Smooth muscle cell of the brain vasculature (primary cell): ENCODE measurements around the gene SORBS2.

Source experiments
- DNase-seq: peaks from one replicate; pipeline ENCODE4 v3.0.0-alpha.2; 2012; ENCODE audit warnings: low read depth, low spot score

SORBS2 gene

DNA sequence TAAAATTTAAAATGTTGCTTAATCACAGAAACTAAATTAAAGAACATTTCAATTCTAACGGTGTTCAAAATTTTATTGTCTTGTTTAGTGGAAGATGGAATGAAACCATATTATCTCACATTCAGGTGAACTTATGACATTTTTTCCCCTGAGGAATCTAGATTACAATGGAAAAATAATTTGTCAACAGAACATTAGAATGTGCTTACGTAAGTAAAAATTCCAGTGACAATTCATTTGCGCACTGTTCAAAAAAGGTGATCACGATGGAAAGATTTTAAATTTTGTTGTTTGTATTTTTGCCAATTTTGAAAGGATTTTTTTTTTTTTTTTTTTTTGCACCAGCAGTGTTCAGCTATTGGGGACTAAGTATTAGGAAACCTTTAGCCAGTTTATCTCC is 23.3 kb upstream of the SORBS2 start:
- no peak for DNase-seq

DNA sequence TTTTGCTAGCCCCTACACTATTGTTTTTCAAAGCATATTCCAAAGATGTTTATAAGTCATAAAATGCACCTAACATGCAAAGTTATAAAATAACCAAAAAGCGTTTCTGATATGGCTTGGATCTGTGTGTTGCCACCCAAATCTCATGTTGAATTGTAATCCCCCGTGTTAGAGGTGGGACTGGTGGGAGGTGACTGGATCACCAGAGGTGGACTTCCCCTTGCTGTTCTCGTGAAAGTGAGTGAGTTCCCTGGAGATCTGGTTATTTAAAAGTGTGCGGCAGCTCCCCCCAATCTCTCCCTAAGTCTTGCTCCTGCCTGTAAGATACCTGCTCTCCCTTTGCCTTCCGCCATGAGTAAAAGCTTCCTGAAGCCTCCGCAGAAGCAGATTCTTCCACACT is 22.8 kb upstream of the SORBS2 start:
- no peak for DNase-seq

DNA sequence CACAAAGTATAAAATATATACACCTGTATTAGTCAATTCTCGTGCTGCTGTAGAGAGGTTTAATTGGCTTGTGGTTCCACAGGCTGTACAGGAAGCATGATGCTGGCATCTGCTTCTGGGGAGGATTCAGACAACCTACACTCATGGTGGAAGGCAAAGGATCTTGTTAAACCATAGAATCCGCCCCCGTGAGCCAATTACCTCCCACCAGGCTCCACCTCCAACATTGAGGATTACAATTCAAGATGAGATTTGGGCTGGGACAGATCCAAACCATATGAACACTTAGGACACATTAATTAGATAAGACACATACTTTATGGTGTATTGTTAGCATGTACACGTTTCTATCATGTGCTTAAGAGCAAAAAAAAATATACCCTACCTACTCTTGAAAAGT is 22.1 kb upstream of the SORBS2 start:
- DNase-seq: no peak

DNA sequence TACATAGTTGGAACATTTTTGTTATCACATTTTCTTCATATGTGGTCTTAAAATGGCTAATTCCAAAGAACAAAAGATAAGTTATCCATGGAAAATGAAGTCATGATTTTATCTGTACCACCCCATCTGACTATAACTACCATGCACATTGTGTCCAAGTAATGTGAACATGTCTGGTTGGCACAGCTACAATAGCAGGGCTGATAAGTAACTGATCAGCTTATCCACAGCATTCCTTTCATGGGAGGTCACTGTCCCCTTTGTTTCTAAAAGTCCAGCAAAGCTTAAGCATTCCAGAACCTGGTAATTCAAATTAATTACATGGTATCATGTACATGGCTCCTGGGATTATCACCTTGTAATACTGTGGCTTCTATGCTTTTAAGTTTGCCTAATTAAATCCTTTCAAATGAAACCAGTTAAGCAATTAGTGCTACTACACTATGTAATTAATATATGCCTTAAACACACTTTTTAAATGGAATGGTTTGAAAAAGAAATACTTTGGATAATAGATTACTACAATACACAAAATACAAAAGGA is 21.1 kb upstream of the SORBS2 start:
- DNase-seq: no peak

DNA sequence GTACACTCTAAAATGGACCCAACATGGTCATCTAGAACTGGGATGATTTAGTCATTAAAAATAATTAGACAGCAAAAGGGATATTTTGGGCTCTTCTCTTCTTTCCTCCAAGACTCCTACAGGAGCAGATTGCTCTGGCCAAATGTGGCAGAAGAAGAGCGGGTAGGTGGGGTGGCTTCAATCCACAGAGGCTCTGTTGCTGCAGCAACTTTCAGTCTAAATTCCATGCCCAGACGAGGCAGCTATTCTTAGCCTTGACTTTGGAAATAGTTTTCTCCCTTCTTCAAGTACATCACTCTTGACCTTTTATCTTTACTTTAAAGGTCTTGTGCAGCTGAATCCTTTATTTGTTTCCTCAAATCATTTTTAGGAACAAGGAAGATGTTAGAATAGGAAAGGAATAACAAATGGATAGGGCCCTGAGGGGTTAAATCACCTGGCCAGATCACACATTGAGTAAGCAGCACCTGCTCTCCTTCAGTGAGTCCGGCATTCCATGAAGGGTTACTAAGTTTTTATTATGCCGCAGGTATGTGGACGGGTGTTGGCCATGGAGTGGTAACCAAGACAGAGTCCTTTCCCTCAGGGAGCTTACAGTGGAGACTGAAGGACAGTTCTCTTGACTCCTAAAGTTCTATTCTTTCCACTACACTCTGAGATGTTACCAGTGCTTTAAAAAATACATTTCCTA is 19.3 kb upstream of the SORBS2 start:
- DNase-seq: no peak

DNA sequence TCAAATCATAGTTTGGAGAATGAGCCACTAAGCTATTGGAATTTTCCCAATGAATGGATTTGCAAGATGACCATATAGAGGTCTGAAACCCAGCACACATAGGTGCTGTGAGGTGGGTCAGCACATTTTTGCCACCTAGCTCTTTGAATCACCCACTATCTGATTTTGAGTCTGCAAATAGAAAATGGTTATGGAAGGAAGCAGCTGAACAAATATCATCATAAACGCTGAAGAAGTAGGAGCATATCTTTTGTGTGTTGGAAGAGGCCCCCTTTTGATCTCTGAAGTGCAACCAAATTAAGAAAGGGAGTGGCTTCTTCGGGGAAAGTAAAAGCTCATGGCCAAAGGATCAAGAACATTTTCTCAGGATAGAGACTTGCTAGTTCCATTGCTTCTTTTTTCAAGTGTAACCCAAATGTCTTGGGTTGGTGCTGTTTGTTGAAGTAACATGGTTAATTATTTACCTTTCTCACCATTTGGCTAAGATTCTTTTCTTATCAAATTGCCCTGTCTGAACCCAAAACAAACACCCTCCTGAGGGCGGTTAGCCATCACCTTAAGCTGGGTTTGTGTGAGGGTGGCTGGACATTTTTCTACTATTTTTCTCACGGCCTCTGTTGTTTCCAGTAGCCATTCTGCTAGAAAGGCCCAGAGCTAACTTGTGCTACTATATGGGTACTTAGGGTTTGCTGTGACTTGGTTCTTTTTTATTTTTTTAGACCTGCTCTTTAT is 18.4 kb upstream of the SORBS2 start:
- DNase-seq: no peak

DNA sequence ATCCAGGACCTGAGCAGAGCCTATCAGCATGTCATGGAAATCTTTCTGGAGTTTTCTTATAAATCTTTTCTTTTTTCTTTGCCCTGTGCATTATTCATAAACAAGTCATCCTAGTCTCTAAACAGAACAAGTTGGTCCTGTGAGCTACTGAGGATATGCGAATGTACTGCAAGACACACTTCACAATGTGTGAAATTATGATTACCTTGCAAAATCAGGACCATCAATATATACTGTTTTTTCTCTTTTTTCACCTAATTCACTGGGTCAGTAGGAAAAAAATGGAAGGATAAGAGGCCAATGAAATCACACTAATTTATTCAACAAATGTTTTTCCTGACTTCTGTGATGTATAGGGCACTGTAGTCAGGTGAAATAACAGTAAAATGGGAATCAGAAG is 14.4 kb upstream of the SORBS2 start:
- no peak for DNase-seq

DNA sequence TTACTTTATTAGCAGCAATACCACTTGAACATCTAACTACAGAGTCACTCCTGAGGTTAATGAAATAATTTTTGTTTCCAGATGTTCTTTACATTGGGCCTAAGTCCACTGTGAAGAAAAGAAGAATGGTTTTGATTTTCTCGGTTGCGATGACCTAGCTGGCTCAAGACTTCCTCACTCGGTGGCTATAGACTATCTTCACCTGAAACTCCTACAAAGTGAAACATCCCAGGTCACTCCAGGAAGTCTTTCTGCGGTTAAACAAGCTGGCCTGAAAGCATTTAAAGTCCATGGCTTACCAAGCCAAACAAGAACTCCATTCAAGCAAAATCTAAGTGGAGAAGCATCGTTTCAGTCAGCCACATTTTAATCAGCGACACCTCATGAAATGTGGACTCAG is 13.7 kb upstream of the SORBS2 start:
- DNase-seq: no peak

DNA sequence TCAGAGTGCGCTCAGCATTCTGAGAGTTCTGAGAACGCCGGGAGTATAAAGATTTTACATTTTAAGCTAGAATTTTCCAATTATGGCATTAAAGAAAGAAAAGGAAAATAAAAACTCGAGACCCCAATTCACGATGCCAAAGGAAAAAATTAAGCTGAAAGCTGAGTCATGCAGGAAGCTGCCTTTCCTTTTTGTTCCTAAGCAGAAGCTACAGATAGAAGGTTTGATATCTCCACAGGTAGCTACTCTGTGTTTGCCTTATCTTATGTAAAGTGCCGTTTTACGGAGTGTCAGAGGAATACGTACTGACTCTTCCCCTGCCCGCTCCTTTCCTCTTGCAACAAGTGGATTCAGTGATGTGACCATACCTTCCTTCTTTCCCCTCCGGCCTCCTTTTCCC is 10.8 kb upstream of the SORBS2 start:
- no peak for DNase-seq

DNA sequence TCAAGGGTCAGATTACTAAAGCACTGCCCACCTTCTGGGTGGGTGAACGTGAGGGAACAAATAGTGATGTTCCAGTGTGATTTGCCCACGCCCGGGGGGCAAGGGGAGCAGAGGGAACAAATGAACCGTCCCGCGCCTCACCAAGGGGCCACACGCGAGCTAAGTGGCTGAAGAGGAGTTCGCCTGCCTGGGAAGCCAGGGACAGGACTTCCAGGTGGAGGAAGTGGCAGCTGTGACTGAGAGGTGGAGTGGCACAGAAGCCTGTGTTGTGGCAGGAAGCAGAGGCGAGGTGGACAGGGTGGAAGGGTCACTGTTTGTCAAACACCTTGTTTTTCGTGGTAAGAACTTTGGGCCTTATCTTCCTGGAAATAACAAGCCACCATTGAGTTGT is 9.0 kb upstream of the SORBS2 start:
- DNase-seq: no peak

DNA sequence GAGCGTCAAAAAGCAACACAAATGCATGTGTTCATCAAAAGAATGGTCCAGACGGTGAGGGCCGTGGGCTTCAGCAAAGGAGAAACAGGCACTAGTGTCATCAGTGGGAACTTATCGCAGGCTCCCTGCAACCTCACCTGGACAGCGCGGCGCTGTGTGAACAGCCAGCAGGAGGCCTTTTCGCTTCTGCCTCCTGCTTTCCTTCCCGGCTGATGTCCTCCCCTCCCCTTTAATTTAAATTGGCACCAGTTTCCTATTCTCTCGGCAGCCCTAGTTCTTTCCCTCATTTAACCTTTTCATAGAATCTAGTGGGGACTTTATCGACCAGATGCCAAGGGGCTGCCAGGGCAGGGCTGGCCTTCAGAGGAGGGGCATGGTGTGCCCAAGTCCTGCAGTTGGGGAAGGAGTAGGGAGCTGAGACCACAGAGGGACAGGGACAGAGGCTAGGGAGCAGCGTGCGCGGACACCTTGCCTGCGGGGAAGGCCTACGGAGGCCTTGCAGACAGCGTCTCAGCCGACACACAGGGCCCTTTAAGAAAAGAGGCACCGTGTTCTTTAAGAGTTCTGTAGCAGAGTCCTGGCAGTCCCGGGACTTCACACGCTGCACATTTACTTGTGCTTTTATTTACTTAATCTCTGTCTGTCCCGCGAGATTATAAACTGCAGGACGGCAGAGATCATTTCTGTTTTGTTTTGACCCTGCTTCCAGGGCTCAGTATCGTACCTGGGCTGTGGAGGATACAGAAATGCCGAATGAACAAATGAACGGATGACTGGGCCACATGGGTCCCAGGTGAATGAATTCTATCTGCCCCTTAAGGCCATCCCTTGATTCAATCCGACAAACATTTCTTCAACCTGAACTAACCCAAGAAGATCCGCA is 8.4 kb upstream of the SORBS2 start:
- DNase-seq: no peak

DNA sequence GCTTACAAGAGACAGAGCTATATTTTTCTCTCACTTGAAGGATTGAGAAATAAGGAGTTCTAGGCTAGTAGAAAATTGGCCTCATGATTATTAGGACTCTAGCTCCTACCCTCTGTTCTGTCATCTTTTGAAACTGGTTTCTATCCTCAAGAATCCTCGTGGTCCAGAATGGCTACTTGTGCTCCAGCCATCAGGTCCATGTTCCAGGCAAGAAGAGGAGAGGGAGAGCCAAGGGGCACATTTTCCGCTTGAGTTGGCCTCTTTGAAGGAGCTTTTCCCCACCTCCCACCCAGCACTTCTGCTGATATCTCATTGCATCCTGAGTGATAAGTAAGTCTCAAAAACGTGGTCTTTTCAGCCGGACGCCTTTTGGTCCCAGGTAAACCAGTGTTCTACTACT is 7.2 kb upstream of the SORBS2 start:
- DNase-seq: no peak

DNA sequence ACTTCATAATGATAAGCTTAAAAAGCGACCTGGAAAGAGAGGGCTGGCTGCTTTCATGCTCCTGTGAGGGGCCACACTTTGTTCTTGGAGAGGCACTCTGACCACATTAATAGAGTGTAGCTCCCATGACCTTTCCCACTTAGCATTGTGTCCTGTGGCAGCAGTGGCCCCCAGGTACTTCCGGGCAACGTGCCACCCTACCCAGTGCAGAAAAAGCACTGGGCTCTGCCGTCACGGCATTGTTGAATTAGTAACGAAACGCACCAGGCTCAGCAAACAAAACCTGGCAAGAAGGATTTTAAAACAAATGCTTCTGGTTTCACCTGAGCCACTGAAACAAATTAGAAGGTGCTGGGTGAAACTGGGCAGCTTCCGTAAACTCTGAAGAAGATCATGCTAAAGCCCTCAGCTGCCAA is 5.4 kb upstream of the SORBS2 start:
- no peak for DNase-seq

DNA sequence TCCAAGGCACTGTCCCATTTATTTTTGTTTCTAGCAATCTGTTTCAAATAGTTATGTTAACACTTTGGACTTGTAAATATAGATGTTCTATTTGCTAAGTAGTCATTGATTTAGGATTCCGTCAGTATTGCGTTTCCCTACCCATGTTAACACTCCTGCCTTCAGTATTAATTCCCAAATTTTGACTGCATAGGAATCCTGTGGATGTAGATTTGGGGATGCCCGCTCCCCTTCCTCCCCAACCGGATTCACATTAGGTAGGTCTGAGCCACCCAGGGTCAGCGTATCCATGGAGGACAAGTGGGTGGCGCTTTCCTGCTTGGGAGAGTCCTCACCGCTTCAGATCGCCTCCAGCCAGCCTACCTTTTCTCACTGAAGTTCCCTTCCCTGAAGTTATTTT is 1.1 kb upstream of the SORBS2 start:
- no peak for DNase-seq

DNA sequence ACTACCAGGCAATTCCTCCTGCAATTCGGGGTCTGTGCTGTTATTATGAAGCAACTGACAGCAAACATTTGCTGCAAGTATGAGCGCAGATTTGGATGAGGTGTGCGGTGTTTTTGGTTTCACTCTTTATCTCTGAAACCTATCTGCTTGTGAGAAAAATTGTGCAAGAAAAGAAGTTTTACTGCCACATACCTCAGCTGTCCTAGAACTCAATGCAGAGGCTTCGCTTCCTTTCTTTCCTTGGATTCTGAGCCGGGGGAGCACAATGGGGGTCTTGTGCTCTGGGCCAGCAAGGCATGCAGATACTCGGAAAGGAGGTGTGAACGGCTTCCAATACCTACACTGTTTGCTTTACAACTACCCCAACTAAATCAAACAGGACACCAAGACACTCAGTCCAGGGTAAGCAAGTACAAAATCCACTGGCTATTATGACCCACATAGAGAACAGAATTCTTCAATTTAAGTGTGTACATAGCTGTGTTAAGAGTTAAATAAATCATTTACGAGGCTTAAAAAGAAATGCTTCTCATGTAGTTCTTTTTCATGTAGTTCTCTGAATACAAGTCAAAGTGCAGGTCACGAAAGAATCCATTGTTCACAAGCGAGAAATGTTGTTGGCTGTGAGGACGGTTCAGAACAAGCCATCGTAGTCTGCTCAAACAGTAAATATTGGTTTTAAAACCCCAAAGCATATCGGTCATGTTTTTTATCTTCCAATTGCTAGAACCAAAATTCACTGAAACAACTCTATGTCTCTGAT is 1.1 kb downstream of the SORBS2 start:
- DNase-seq: no peak

DNA sequence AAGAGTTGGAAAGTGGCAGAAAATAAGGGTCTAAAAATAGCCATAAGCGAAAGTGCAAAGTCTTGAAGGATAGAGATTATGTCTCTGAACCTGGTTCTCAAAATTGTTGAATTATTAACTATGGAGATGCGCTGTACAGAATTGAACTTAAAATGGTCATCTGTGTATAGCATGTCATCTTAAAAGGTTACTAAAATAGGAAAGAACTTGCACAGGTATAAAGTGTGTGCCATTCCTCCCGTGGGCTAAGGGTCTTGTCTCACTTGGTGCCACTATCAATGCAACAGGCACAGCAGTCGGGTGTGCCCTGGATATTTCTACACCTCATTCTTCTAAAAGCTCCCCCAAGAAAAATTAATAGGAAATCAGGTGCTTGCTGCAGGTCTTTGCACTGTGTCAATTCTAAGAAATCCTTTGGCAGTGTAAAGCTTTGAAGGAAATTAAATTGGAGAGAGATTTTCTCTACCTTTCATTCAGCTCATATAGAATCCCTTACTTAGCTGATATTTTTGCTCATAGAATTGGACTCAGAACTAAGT is 2.4 kb downstream of the SORBS2 start:
- no peak for DNase-seq

DNA sequence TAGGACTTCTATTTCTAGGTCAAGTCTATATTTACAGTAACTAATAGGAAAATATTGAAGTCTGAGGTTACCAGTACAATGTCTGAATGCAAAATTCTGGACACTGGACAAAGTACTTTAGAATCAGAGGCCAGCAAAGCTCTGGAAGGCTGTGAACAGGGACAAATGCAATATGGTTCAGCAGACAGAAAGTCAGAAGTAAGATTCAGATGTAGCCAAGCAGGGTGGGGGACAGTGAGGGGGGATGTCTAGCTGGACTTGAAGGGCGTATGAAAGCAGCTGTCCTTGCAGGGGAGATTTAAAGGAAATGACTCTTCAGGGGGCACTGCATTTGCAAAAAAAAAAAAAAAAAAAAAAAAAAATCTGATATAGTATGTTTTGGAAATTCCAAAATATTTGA is 2.9 kb downstream of the SORBS2 start:
- no peak for DNase-seq

DNA sequence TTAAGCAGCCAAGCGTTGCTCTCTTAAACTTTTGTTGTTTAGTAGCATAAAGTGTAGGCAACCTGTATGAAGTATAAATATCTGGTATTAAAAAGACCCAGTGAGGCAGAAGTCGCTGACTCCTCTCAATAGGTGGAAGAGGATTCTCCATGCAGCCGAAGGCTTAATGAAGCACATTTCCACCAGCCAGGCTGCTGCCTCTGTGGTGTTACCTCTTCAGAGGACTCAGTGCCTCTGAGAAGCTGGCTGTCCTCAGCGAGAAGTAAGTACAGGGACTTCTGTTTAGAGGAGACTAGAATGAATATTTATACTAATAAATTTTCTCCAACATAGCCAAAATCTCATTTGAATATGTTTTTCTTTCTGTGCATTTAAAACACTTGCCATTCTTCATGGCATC is 6.0 kb downstream of the SORBS2 start:
- DNase-seq: no peak

DNA sequence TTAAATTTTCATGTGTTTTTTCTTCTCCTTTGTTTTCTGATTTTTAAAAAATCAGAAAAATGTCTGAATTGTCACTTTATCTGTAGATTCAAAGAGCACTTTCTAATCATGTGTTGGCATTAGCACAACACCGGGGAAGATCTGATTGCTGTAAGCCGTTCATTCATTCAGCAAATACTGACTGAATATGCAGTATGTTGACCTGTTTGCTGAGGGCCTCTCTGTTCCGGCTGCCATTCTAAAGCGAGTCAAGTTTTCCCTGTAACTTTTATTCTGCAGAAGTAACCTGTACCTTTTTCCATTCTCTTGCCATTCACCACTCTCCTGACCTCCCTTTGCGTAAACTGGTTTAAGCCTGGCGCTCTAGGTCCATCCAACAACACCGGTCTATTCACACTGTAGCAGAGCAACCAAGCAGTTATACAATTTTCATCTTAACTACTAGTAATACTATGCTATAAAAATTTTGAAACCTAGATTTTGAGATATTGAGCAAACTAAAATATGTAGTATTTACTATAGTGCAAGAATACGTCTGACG is 6.7 kb downstream of the SORBS2 start:
- DNase-seq: no peak

DNA sequence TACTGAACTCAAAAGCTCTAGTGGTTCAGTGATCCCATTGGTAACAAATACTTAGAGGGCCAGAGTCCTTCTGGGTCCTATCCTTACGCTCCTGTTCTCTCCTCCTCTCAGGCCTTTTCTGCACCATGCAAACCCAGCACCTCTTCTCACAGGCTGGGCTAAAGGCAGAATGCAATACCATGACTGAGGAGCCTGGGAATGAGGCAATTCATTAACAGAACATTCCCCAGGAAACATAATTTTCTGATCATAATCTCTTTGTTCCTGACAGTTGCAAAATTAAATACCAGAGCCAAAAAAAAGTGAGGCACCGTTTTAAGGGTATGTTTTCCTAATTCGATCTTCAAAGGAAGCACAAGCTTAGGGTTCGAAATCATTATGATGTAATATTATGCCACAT is 9.0 kb downstream of the SORBS2 start:
- no peak for DNase-seq

DNA sequence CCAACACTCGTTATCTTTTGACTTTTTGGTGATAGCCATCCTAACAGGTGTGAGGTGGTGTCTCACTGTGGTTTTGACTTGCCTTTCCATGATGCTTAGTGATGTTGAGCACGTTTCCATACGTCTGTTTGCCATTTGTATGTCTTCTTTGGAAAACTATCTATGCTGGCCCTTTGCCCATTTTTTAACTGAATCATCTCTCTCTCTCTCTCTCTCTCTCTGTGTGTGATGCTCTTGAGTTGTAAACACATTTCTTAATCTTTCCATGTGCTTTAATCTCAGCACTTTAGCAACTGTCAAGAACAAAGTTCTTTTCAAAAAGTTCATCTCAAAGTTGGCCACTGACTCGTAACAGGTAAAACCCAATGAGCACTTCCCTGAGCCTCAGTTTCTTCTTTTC is 10.5 kb downstream of the SORBS2 start:
- DNase-seq: no peak
